GM18519 (cell line): ENCODE data around the gene NAGS.
A peak's percentile ranks its signal among the peaks of the same experiment; 100 is the strongest.
"Not testable (repeated sequence)": the region's sequence is repeated elsewhere in the genome, so short reads cannot be mapped to it uniquely, and the experiment has no call there.

ENCODE experiments used
- ATAC-seq: cut with Tn5 transposase; IDR thresholded peaks from one replicate; pipeline ENCODE4 v1.9.1; 2021; ENCODE audit warnings: mild to moderate bottlenecking, moderate library complexity; ENCODE audit not compliant: unreplicated experiment, low FRiP score

The NAGS gene

GRCh38 chr17:44005527-44006271, 1.3 kb downstream of the NAGS start:
- ATAC-seq, result no peak

GRCh38 chr17:44006272-44006597, 1.8 kb downstream of the NAGS start:
- ATAC-seq, result no peak

GRCh38 chr17:44006598-44007345, 2.4 kb downstream of the NAGS start:
- ATAC-seq, result no peak

DNA sequence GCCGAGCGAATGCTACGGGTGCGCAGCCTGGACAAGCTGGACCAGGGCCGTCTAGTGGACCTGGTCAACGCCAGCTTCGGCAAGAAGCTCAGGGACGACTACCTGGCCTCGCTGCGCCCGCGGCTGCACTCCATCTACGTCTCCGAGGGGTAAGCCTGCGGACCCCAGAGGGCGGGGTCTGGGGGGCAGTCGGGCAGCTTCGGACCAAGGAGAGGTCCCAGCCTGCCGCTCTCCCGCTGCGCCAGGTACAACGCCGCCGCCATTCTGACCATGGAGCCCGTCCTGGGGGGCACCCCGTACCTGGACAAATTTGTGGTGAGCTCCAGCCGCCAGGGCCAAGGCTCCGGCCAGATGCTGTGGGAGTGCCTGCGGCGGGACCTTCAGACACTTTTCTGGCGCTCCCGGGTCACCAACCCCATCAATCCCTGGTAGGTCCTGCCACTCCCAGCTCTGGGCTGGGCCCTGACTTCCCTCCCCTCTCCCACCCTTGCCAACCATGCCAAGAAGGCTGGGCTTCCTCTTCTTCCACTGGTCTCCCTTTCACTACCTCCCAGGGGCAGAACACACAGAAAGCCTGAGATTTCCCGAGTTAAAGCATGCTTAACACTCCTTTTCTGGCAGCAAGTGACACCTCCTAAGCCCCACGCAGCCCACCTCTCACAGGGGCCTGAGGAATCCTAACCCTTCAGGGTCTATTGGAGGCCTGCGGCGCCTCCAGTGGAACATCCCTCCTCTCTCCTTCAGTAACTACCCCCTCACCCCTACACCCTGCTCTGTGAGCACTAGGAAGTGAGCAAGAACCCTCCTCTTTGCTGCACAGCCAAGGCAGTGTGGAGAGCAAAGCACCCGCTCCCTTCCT, 3.2 kb downstream of the NAGS start:
- no peak for ATAC-seq

- no peak for ATAC-seq
Measured at GRCh38 chr17:44008205-44008909, 3.9 kb downstream of the NAGS start.

- ATAC-seq, result no peak
Measured at GRCh38 chr17:44010966-44011647, 6.7 kb downstream of the NAGS start.

DNA sequence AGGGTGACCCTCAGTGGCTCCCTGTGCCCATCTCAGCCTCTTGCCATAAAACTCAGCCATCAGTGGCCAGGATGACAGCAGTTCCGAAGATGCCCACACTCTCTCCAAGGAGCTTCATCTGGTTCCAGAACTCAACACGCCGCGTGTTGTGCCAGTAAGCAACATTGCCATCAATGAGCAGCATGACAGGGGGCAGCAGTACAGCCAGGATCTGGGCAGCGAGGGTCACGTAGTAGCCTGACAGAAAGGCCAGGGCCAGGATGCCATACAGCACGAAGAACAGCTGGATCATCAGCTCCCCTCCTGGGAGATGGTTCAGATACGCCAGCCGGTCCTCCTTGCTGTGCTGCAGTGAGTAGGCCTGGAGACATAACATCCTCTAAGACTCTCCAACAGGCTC, 7.5 kb downstream of the NAGS start:
- ATAC-seq, result no peak

DNA sequence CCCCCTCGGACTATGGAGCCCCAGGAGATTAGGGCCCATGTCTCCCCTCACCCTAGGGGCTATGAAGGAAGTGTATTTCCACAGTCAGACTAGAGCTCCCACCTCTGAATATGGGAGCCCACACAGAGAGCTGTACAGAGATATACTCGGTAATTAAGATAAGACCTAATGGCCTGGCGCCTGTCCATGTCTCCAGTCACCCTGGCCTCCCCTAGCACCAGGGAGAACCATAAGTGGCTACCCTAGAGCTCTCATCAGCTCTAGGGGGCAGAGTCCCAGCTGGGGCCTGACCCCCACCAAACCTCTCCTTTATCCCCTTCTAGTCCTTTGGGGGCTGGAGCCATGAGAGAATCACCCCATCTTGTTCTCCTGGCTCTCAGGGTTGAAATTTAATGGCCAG, 8.0 kb downstream of the NAGS start:
- no peak for ATAC-seq

GRCh38 chr17:44012874-44013273, 8.5 kb downstream of the NAGS start:
- ATAC-seq, result no peak

DNA sequence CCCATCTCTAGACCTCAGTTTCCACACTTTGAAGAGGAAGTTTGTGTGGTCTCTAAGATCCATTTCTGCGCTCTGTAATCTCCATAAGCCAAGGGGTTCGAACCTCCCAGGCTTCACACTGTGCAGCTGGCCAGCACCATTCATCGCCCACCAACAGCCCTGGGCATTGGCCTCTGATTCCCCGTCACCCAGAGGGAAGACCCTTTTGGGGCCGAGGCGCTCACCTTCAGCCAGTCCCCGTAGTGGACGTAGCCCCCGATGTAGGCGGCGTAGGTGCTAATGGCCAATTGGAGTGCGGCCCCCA, 9.7 kb downstream of the NAGS start:
- ATAC-seq, result no peak

DNA sequence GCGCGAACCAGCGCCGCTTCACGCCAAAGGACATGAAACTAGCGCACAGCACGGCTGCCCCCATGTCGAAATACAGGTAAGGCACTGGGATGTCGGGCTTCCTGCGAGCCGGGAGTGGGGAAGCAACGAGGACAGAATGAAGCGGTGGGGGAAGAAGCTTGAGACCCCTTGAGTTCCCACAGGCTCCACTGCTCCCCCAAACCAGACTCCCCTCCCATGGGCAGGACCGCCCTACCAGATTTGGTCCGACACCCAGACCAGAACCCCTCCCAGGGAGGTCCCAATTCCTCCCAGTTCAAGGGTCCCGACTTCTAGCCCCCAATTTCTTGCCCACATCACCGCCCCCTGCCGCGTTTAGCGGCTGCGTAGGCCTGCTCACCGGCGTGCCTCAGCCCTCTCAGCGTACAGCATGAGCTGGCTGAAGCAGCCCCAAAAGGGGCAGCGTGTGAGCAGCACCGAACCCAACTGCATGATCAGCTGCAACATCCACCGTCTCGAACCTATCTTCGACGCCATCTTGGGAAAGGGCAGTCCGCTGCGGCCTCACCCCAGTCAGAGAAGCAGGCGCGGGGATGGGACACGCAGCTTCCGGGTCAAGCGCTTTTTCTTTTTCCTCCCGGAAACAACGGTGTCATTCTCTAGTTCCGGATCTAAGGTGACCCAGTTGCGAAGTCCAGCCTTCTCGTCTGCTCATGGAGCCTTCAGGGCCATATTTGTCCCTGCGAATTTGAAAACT, 10.2 kb downstream of the NAGS start, which contains the start of gene TMEM101:
TSS of gene TMEM101 (minus strand) at position 527 of the 736 bp plus-strand sequence. CDS start at position 516, 11 bp downstream.
- ATAC-seq, result peak; percentile 61

- ATAC-seq, result not testable (repeated sequence)
Measured at GRCh38 chr17:44021227-44021626, 16.8 kb downstream of the NAGS start.

GRCh38 chr17:44022246-44022645, 17.8 kb downstream of the NAGS start:
- ATAC-seq, result no peak

DNA sequence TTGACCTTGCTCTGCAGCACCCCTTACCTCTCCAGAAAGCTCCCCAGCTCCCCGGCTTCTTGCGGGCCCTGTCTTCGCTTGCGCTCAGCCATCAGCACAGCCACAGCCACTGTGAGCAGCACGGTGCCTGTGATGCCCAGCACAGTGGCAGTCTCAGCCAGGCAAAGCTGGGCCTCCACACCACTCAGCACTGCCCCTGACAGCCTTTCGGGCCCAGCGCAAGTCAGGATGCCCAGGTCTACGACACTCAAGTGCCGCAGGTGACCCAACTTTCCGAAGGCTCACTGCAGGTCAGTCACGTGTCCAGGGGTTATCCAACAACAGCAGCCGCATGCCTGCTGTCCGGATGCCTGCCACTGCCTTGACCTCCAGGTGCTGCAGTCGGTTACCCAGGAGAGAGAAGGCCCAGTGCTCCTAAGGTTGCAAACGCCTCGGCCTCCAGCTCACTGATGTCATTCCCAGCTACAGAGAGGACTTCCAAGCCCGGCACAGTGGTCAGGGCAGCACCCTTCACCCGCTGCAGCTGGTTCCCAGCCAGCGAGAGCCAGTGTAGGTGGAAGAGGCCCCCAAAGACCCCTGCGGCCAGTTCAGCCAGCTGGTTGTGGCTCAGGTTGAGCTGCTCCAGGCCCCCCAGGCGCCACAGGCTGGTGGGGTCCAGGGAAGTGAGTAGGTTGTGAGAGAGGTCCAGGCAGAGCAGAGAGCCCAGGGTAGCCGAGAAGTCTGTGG, 19.3 kb downstream of the NAGS start:
- no peak for ATAC-seq

DNA sequence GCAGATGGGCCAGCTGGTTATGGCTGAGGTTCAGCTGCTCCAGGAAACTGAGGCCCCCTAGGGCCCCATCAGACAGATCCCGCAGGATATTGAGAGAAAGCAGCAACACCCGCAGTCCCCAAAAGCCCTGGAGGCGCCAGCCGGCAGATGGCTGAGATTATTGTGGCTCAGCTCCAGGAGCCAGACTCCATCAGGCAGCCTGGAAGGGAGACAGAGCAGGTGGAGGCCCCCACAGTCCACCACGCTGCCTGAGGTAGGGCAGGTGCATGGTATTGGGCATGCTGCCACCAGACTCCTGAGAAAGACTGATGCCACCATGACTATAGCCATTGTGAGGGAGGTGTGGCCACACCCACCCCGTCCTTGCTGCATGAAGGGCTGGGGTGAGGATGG, 19.8 kb downstream of the NAGS start:
- ATAC-seq, result no peak

GRCh38 chr17:44024853-44025252, 20.4 kb downstream of the NAGS start:
- ATAC-seq, result no peak

GRCh38 chr17:44029736-44030135, 25.3 kb downstream of the NAGS start:
- no peak for ATAC-seq

GRCh38 chr17:44030482-44030881, 26.1 kb downstream of the NAGS start:
- ATAC-seq, result no peak

DNA sequence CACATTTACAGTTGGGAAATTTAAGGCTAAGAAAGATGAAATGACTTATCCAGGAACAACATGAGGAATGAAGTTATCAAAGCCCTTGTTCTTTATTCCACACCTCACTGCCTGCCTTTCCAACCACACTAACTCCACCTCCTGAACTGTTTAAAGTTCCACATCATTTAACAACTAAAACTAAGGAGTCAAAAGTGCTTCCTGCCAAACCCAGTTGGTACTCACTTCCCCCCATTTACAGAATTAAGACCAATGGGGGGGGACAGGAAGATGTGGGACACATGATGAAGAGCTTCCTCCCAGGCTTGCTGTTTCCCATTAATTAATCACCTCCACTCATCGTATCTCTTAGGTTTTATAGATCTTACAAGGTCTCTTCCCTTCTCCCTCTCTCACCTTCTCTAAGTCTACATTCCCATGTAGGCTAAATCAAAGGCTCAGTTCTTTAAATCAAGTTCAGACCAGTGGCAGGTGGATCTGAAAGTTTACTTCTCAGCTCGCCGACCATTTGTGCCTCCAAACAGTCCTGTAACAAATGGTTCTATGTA, 29.5 kb downstream of the NAGS start:
- no peak for ATAC-seq
